GM15510 (cell line): Measurements from ENCODE around the gene OR2H1.

Experiments
- POLR2A ChIP-seq: IDR thresholded peaks from 3 replicates; pipeline ENCODE4 v1.6.1; 2011; ENCODE audit warnings: borderline replicate concordance; ENCODE audit not compliant: insufficient read length; ENCODE audit errors: extremely low read depth

Gene OR2H1

GRCh38 chr6:29495571-29495970 lies 38.6 kb downstream of the OR2H1 start:
- no peak for TF ChIP-seq POLR2A

GRCh38 chr6:29496961-29497360 lies 40.0 kb downstream of the OR2H1 start:
- TF ChIP-seq POLR2A = no peak

DNA sequence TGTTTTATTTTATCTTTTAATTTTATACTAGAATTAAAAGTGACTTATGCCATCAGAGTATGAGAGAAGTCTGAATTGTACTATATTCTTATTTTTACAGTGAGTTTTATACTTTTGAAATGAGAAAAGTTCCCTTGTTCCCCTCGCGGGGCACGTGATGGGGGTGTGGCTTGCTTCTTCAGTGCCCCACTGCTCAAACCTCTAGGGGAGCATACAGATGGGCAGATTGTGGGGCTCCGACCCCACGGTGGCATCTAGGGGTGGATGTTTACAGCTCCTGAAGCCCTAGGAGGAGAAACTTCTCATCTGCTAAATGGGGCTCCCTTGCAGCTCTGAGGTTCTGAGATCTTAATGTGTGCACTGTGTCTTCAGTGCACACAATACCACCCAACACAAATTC lies 42.7 kb downstream of the OR2H1 start:
- no peak for TF ChIP-seq POLR2A

DNA sequence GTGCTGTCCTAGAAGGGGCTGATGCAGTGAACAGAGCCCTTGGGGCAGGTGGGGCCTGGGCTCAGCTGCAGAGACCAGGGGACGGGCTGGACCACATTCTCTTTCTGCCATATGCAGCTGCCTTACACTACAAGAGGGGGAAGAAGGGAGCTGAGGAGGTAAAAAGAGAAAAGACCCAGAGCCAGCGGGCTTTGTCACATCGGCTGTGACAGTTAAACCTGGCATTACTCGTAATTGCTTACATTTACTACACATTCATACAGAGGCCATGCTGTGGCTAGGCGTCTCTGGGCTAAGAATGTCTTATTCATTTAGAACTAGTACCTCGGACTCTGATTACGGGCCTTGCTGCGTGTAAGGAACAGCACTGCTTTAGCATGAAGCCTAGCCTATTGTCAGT lies 43.6 kb downstream of the OR2H1 start:
- no peak for TF ChIP-seq POLR2A

DNA sequence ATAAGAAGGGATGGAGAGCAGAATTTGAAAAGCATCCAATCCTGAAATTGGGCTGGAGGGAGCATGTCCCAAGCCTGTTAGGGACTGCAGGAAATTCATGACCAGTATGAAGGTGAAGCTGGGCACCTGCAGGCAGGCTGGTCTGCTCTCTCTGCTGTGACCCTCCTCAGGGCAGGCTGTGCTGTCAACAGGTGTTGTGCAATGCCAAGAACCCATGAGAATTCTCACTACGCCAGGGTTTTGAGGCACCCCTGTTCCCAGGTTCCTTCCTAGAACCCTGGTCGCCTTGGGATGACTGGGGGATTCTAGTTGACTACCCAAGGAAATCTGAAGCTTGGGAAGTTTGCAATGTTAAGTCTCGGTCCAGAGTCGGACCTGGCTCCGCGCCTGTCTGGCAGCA lies 44.2 kb downstream of the OR2H1 start:
- TF ChIP-seq POLR2A = no peak

DNA sequence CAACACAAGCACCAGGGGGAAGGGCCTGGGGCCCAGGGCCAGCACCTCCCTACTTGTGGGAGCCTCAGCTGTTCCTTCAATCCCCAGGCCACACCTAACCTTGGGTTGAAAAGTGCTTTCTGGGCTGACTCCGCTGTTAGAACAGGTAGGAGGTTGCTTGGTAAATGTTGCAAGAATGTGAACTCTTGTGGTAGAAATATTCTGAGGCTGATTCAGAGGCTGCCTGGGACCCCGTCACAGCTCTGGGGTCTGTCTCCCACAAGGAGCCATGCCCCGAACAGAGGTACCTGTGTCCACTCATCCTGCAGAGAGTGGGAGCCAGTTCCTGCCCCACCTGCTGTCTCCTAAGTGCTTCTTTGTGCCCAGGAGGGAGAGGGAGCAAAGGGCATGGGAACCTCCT lies 45.2 kb downstream of the OR2H1 start:
- TF ChIP-seq POLR2A = no peak

- TF ChIP-seq POLR2A = no peak
These were observed 45.6 kb downstream of the OR2H1 start for GRCh38 chr6:29502597-29502996.

GRCh38 chr6:29504961-29505360 lies 48.0 kb downstream of the OR2H1 start:
- TF ChIP-seq POLR2A = no peak

- no peak for TF ChIP-seq POLR2A
These were observed 48.9 kb downstream of the OR2H1 start for GRCh38 chr6:29505808-29506207.

- no peak for TF ChIP-seq POLR2A
These were observed 49.6 kb downstream of the OR2H1 start for GRCh38 chr6:29506446-29507067.

GRCh38 chr6:29507319-29507718 lies 50.4 kb downstream of the OR2H1 start:
- no peak for TF ChIP-seq POLR2A

GRCh38 chr6:29509239-29509638 lies 52.3 kb downstream of the OR2H1 start:
- TF ChIP-seq POLR2A = no peak

- no peak for TF ChIP-seq POLR2A
These were observed 52.8 kb downstream of the OR2H1 start for GRCh38 chr6:29509711-29510110.

DNA sequence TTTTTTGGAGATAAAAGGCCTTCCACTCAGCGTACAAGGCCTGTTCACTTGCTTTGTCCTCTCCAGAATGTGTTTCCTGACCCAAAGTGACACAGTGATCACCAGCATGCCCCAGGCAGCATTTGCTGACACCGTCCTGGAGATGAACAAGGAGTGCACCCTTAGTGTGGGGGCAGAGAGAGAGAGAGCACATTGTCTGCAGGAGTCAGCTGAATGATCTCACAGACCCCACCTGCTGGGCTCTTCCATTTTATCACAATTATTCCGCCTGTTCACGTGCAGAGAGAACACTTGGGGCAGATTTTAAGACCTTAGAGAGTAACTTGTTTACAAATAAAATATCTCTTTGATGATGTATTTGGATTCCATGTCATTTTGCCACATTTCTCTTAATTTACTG lies 53.2 kb downstream of the OR2H1 start:
- TF ChIP-seq POLR2A = no peak

- TF ChIP-seq POLR2A = no peak
These were observed 53.9 kb downstream of the OR2H1 start for GRCh38 chr6:29510746-29511300.
